ENCODE measurements around the gene PRCP.

The PRCP gene

DNA sequence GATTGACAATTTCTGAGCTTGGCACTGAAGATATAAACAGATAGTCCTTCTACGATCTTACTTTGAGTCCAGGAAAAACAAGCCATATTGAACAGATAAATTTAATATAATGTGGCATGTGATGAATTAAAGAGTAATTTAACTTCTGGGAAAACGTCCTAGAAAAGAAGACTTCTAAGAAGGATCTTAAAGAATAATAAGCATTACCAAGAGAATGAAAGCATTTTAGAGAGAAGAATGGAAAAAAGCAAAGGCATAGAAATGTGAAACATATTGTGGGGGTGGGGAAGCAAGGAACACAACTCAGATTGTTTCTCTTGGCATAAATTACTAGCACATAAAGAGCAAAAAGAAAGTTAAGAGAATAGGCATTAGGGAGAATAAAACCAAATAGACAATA, 6.7 kb upstream of the PRCP start:
- DNase-seq (ENCODE audit: low read depth), result no peak

- no peak for DNase-seq (ENCODE audit: low read depth)
These were observed 6.0 kb upstream of the PRCP start for GRCh38 chr11:82906236-82906635.

DNA sequence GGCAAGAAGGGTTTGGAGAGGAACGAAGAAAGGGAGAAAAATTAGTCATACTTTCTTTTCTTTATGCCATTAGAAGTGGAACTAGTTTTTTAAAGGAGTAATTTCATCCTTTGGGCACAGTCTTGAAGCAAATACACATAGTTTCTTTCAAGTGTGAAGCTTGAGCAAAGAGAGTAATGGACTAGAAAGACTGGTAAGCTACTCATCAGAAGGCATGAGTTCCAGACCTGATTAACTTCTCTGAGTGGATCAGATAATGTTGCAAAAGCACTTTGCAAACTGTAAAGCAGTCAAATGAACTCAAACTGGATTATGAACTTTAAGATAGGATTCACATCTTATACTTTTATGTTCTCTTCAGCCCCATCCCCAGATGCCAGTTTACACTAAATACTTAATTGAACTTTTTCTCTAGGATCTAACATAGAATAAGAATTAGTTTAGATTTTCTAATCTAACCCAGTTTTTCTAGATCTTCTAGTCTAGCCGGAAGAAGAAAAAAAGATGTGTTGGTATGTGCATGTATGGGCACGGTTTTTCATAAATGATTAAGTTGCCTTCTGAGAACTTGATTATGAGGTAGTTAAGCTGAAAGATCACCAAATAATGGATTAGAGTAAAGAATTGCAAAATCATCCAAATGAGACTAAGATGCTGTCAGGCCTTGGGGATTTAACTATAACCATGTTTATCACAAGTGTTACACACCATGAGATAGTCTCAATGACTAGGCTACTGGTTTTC, 3.8 kb upstream of the PRCP start:
- no peak for DNase-seq (ENCODE audit: low read depth)

- DNase-seq (ENCODE audit: low read depth), result no peak
These were observed 2.6 kb upstream of the PRCP start for GRCh38 chr11:82902880-82903279.

DNA sequence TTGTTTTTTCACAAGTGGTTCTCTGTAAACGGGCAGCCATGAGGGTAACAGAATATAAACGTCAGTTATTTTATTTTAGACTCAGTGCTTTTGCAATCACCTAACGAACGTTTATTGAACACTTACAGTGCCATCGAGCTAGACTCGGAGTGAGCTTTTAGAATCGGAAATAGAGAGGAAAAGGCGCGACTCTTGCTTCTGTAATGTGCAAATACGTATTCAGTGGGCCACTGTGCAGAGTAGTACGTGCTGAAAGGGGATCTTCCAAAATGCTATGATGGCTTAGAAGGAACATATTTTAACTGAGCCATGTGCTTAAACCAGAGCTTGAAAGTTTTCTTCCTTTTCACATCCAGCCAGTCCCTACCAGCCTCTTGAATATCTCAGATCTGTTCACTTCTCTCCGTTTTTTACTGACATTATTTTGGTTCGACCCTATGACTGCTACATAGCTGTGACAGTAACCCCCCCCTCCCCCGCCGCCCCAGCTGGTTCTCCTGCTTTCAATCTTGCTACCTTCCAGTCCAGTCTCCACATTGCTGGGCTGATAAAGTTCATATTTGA, 1.8 kb upstream of the PRCP start:
- no peak for DNase-seq (ENCODE audit: low read depth)

DNA sequence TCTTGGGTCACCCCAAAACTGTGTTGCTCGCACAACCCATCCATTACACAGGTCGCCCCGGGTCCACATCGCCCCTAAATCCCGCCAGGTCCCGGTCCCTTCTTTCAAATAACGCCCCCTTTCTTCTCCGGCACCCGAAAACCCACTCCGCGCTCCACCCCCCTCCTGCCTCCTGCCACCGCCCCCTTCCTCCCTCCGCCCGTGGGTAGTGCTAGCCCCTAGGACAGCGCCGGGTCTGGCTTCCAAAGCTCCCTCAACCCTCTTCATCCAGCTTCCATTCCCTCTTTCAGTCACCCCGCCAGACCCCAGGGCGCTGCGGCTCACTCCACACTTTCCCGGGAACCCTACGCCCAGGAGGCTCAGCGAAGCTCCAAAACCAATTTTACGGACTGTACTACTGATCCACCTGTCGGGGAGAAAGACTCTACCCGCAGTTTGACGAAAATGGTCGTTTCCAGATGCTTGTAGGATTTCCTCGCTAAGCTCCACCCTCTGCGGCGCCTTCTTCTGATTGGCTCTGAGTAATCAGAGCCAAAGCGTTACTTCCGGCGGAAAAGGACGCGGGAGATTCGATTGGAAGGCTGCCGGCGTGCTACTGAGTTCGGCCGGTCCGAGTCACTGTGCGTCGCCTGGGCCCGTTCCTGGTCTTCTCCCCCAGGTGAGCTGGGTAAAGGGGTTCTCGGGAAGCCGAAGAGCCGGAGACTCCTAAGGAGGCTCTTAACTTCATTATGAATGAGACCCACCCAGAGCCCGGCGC, 1.1 kb upstream of the PRCP start, which contains the start of gene DDIAS:
Gene DDIAS, plus strand, starts transcription at position 572 of the 757 bp plus-strand sequence. CDS start 13,003 bp downstream, outside the sequence.
- peak; percentile 70 for DNase-seq (ENCODE audit: low read depth)

- DNase-seq (ENCODE audit: low read depth), result no peak
These were observed 313 bp downstream of the PRCP start for GRCh38 chr11:82899957-82900276.

GRCh38 chr11:82899186-82899820, 927 bp downstream of the PRCP start:
- no peak for DNase-seq (ENCODE audit: low read depth)

DNA sequence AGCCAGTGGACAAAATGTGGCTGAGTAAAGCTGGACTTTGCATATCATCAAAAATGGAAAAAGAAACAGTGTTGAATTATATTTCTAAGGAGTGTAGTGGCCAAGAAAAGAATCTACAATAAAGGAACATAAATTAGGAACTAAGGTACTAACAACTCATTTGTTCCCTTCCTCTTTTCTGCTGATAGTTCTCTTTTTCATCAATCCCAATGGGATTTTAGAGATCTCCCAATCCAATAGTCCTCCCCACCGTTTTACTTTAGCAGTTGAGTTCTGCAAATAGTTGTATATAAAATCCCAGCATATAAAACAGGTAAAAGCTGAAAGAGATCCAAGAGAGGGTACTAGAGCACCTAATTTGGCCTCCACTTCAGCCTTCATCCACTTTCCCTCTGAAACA, 2.0 kb downstream of the PRCP start:
- DNase-seq (ENCODE audit: low read depth), result no peak

GRCh38 chr11:82896183-82896582, 4.0 kb downstream of the PRCP start:
- DNase-seq (ENCODE audit: low read depth), result no peak

- DNase-seq (ENCODE audit: low read depth), result no peak
These were observed 4.7 kb downstream of the PRCP start for GRCh38 chr11:82895437-82896091.

DNA sequence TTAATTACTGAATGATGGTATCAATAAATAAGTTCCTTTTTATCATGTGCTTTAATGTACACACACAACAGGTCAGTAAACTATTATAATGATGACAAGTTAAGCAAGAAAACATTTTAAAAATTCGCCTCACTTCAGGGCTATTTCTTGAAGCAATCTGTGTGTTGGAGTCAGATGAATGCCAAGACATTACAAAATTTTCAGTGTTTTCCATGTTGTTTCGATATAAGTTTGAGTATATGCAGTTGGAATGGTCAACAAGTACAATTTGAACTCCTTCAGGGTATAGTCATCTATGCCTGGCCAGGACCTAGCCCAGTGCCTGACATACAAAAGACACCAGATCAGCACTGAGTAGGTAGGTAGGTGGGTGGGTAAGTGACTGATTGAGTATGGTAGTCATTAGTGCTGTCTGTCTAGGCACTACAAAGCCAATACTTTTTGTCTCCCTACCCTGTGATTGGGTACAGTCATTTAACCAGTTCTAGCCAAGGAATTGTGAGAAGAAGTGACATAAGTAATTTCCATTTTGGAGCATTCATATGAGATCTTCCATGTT, 7.5 kb downstream of the PRCP start:
- DNase-seq (ENCODE audit: low read depth), result no peak

GRCh38 chr11:82890936-82891335, 9.3 kb downstream of the PRCP start:
- no peak for DNase-seq (ENCODE audit: low read depth)

DNA sequence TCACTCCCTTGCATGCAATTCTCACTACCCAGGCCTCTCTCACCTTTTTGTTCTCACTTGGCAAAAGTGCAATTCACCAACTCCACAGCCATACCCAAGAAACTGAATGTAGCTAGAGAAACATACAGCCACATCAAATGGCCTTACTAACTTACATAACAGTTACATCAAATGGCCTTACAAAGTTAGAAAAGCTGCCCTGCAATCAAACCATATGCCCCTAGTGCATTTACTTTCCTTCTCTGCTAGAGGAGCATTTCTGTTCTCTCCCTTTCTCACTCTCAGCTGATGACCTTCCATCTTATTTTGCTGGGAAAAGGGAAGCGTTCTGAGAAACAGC, 10.3 kb downstream of the PRCP start:
- DNase-seq (ENCODE audit: low read depth), result no peak

GRCh38 chr11:82889133-82890001, 10.9 kb downstream of the PRCP start:
- DNase-seq (ENCODE audit: low read depth), result no peak

DNA sequence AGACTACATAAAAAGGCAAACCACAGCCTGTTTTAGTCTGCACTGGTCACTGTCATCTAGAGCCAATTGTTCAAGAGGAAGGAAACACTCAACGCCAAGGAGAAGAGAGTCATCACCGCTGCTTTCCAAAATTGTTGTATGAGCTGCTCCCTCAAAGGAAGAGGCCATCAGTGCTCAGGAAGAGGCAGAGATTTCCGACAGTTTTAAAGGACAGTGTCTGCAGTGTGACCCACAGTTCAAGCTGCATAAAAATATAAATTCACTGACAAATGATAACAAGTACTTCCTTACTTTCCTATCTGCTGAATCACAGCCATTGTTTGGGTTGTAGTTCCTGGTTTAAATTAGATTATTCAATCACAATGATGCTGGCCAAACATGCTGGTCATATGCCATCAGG, 16.4 kb downstream of the PRCP start:
- DNase-seq (ENCODE audit: low read depth), result no peak

DNA sequence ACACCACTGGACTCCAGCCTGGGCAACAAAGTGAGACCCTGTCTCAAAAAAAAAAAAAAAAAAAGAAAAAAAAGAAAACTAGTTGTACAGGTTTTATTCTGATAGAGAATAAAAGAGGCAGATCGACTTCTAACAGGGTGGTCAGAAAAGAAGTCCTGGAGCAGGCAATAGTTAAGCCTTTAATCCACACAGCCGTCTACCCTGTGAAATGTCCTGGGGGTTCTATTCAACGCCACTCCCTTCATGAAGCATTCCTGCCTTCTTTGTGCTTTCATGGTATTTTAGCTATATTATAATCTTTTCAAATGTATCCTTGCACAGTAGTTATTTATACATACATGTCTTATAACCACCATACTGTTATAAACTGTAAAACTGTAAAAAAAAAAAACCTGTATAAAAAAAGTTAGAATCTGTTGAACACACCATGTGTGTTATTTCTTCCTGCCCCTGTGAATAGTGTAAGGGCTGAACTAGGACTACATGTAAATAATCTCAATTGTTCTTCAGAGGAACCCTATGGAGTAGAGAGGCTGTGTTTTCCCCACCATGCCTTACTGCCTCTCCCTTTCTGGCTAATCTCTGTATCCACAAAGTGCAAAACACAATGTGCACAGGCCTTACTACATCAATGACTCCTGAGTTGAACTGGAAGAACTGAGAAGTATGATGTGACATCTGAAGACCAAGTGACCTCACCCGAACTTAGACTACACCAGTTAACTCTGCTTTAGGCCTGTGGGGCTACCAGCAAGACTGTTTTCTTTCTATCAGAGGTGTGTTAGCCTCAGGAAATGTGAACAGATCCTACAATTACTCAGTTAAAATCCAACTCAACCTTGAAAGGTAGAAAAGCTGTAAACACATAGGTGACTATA, 25.3 kb downstream of the PRCP start:
- DNase-seq (ENCODE audit: low read depth), result no peak

DNA sequence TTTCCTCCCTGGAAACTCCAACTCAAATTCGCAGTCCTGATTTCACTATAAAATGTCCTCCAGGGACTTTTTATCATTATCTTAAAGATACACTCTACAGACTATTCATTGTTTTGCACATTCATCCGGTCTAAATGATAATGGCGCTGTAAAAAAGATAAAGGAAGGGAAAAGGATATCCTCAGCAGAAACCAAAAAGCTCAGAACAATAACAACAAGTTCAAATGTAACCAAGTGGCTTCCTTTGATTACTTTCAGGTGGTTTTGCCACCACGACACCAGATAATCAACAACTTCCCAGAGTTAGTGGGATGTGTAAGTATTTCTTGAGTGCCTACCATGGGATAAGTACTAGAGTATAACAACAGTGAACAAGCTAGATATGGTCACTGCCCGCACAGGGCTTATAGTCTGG, 26.3 kb downstream of the PRCP start:
- no peak for DNase-seq (ENCODE audit: low read depth)

- DNase-seq (ENCODE audit: low read depth), result no peak
These were observed 27.7 kb downstream of the PRCP start for GRCh38 chr11:82872377-82873150.

Data from stimulated activated CD8-positive, alpha-beta memory T cell treated with anti-CD3 and anti-CD28 coated beads, Interleukin-15, amount 100 ng/mL, for 24 hours (primary cell).